DLD1 (cell line): ENCODE data around the gene PRKCE.

Source experiments
- in situ Hi-C: cut with HindIII; loops from 2 replicates; pipeline ENCODE4 v1.10.0; 2017; ENCODE audit warnings: low sequenced_read_pairs

PRKCE gene

DNA sequence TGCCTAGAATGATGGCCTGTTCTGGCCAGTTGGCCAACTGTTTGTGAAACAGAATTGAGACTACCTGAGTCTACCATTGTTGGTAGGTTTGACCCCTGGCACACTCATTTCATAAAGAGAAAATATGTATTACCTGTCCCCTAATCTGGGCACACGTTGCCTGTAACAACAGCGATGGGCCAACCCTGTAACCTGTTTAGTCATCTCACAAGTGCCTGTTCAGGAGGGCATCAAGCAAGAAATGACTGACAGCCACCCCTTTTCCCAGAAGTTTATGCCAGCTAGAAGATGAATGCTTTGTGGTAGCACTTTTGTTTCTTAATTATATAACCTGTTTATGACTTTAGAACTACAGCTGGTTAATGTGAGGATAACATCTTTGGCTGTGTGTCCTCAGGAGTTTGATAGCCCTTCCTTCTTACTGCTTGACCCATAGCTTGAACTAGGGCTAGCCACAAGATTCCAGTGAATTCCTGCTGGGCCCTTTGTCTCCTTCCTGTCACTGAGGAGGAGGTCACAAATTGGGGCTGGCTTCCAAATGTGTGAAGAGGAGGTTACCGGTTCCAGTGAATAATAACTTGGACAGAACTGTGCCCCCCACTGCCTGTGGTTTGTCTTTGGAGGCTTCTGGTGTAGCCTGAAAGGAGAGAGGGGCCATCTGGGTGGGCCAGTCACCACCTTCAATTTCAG lies 371.8 kb downstream of the PRKCE start:
- in situ Hi-C loops: no loop called here

DNA sequence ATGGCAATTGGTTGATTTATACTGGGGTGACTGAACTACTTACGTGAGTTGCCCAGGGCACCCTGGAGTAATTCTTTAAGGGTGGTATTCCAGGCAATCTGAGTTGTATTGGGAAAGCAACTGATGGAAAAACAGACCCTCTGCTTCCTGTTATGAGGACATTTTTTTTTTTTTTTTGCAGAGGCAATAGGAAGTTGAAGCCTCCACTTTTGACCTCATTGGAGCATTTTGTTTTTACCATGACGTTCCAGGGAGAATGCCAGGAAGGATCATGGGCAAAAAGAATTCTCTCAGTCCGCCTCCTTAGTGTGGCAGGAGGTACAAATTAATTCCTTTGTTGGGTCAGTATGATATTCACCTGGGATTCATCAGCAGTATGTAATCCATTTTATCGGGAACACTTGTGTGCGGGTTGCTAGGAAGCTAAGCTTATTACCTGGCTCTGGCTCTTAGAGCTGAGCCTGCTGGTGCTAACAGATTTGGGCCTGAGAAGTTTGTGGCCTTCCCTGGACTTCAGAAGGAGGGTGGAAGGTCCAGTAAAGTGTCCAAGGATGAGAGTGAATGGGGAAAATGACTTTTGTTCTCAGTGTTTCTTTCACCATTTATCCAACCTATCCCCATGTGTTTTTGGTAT lies 372.8 kb downstream of the PRKCE start:
- in situ Hi-C loops: no loop called here

GRCh38 chr2:46025081-46025480 lies 373.6 kb downstream of the PRKCE start:
- in situ Hi-C loops: loop anchor here (25.0 kb wide), 1 partner anchor 337 kb away; no protein-coding TSS in a partner anchor

- in situ Hi-C loops: loop anchor here (25.0 kb wide), 1 partner anchor 337 kb away; no protein-coding TSS in a partner anchor
These were observed 374.2 kb downstream of the PRKCE start for GRCh38 chr2:46025676-46026075.

GRCh38 chr2:46026431-46026830 lies 375.0 kb downstream of the PRKCE start:
- in situ Hi-C loops: loop anchor here (25.0 kb wide), 1 partner anchor 336 kb away; no protein-coding TSS in a partner anchor

GRCh38 chr2:46029332-46029811 lies 377.9 kb downstream of the PRKCE start:
- in situ Hi-C loops: loop anchor here (25.0 kb wide), 1 partner anchor 333 kb away; no protein-coding TSS in a partner anchor

- in situ Hi-C loops: loop anchor here (25.0 kb wide), 1 partner anchor 332 kb away; no protein-coding TSS in a partner anchor
These were observed 378.9 kb downstream of the PRKCE start for GRCh38 chr2:46030330-46030729.

- in situ Hi-C loops: loop anchor here (25.0 kb wide), 1 partner anchor 330 kb away; no protein-coding TSS in a partner anchor
These were observed 380.8 kb downstream of the PRKCE start for GRCh38 chr2:46032161-46032813.

- in situ Hi-C loops: loop anchor here (25.0 kb wide), 1 partner anchor 329 kb away; no protein-coding TSS in a partner anchor
These were observed 381.5 kb downstream of the PRKCE start for GRCh38 chr2:46032996-46033395.

DNA sequence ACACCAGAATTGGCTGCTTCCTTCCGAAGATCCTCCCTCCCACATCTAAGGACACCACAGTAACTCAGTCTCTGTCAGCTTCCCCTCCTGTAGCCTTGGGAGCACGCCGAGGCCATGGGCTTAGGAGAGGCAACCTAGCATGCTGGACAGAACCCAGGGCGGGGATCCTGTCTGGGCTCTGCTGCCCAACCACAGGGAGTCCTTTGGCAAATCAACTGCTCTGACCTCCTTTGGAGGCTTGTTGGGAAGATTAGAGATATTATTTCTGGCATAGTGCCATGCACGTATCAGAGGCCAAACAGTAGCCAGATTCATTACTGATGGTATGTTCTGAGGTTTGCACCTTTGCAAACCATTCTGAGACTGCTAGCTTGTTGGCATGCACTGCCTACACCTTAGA lies 383.1 kb downstream of the PRKCE start:
- in situ Hi-C loops: loop anchor here (25.0 kb wide), 1 partner anchor 328 kb away; no protein-coding TSS in a partner anchor

DNA sequence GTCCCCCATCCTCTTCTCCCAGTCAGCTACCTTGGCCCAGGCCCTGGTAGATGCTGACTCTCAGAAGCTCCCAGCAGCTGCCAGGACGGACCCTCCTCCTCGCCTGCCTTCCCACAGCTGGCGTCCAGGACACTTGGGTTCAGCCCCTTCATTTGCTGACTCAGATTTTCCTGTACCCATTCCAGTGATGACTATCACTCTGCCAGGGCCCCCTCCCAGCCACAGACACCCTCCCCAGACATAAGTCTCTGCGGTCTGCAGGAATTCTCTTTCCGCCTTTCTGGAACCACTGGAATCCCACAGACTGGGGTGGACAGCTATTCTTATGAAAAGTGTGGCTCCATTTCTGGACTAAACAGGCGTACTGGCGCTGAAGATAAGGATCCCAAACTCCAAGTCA lies 385.5 kb downstream of the PRKCE start:
- in situ Hi-C loops: loop anchor here (25.0 kb wide), 1 partner anchor 325 kb away; no protein-coding TSS in a partner anchor

GRCh38 chr2:46039543-46040303 lies 388.2 kb downstream of the PRKCE start:
- in situ Hi-C loops: loop anchor here (25.0 kb wide), 1 partner anchor 323 kb away; no protein-coding TSS in a partner anchor

DNA sequence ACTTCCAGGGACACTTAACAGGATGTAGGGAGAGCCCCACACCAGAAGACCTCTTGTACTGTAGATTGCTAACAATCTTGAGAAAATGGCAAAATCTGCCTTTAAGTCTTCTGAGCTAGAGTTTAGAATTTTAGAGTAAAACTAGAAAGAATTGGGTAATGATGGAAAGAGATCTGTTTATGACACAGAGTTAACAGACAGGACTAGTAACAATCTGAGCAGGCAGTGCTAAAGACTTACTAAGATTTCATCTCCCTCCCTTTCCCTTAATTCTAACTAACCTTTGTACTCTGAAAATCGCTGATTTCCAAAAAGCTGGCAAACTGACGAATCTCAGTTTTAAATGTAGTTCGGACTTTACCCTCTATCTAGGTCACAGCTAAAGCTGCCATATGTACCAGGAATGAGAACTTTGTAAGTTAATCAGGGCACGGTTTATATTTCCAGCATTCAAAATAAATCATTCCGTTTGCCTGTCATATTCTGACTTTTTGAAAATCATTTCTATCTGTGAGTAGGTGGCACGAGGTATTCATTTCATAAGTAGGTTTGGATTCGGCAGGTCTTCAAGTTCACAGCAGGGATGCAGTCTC lies 389.2 kb downstream of the PRKCE start:
- in situ Hi-C loops: loop anchor here (25.0 kb wide), 1 partner anchor 322 kb away; no protein-coding TSS in a partner anchor

- in situ Hi-C loops: loop anchor here (25.0 kb wide), 1 partner anchor 321 kb away; no protein-coding TSS in a partner anchor
These were observed 390.0 kb downstream of the PRKCE start for GRCh38 chr2:46041434-46041833.

- in situ Hi-C loops: loop anchor here (25.0 kb wide), 1 partner anchor 320 kb away; no protein-coding TSS in a partner anchor
These were observed 390.7 kb downstream of the PRKCE start for GRCh38 chr2:46042207-46042637.

DNA sequence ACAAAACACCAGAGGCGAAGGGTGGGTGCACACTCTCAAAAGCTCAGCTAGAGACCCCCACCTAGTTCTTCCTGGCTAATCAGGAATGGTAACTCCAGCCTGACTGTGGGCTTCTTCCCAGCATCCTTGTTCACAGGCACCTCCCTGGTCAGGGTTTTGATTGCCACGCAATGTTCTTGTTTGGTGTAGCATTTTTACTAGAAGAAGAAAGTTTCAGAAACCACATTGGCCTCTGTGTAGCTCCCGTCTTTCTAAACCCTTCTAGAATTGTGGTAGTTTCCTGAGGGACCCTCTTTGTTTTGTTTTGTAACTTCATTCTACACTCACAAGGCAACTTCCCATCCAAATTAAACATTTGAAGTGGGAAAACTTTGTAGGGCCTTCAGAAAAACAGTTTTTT lies 391.2 kb downstream of the PRKCE start:
- in situ Hi-C loops: loop anchor here (25.0 kb wide), 1 partner anchor 320 kb away; no protein-coding TSS in a partner anchor

GRCh38 chr2:46045888-46046287 lies 394.4 kb downstream of the PRKCE start:
- in situ Hi-C loops: loop anchor here (25.0 kb wide), 1 partner anchor 316 kb away; no protein-coding TSS in a partner anchor

- in situ Hi-C loops: loop anchor here (25.0 kb wide), 1 partner anchor 315 kb away; no protein-coding TSS in a partner anchor
These were observed 395.8 kb downstream of the PRKCE start for GRCh38 chr2:46047290-46047689.

DNA sequence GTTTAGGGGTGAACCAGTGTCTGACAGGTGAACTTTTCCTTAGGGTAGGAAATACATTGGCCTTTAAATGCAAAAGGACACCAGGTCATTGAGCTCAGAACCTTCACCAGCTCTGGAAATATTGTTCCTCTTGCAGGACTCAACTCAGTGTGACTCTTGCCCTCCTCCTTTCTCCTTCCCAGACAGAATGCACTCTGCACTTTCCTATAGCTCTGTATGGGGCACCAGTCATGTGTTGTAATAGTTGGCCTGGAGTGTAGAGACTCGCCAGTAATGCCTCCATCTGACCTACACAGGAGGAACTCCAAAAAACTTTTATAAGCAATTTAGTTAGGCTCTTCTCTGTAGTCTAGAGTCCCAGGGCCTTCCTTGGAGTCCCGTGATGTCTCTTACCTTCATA lies 397.2 kb downstream of the PRKCE start:
- in situ Hi-C loops: loop anchor here (25.0 kb wide), 1 partner anchor 314 kb away; no protein-coding TSS in a partner anchor
